GM21786 (cell line): Measurements from ENCODE around the gene PEPD.

ENCODE experiments used
- ATAC-seq: cut with Tn5 transposase; IDR thresholded peaks from one replicate; pipeline ENCODE4 v1.9.1; 2021; ENCODE audit not compliant: unreplicated experiment

Gene PEPD

GRCh38 chr19:33476151-33476707 lies 45.4 kb downstream of the PEPD start:
- no peak for ATAC-seq

- no peak for ATAC-seq
These were observed 47.8 kb downstream of the PEPD start for GRCh38 chr19:33473653-33474305.

- no peak for ATAC-seq
These were observed 48.6 kb downstream of the PEPD start for GRCh38 chr19:33472691-33473652.

- ATAC-seq, result no peak
These were observed 49.4 kb downstream of the PEPD start for GRCh38 chr19:33472226-33472625.

GRCh38 chr19:33471111-33471996 lies 50.2 kb downstream of the PEPD start:
- ATAC-seq, result no peak

GRCh38 chr19:33470686-33471085 lies 50.9 kb downstream of the PEPD start:
- no peak for ATAC-seq

- ATAC-seq, result no peak
These were observed 51.6 kb downstream of the PEPD start for GRCh38 chr19:33470040-33470330.

GRCh38 chr19:33469171-33470039 lies 52.2 kb downstream of the PEPD start:
- no peak for ATAC-seq

- no peak for ATAC-seq
These were observed 53.0 kb downstream of the PEPD start for GRCh38 chr19:33468361-33469170.

- no peak for ATAC-seq
These were observed 53.7 kb downstream of the PEPD start for GRCh38 chr19:33467851-33468250.

- no peak for ATAC-seq
These were observed 55.8 kb downstream of the PEPD start for GRCh38 chr19:33465834-33466233.

- ATAC-seq, result no peak
These were observed 56.2 kb downstream of the PEPD start for GRCh38 chr19:33465371-33465770.

- no peak for ATAC-seq
These were observed 56.9 kb downstream of the PEPD start for GRCh38 chr19:33464733-33465115.

- no peak for ATAC-seq
These were observed 57.4 kb downstream of the PEPD start for GRCh38 chr19:33464010-33464732.

GRCh38 chr19:33463199-33463598 lies 58.4 kb downstream of the PEPD start:
- no peak for ATAC-seq

- no peak for ATAC-seq
These were observed 59.3 kb downstream of the PEPD start for GRCh38 chr19:33462112-33462791.

- ATAC-seq, result no peak
These were observed 60.1 kb downstream of the PEPD start for GRCh38 chr19:33461256-33462111.
